WTC11 (cell line): ENCODE data around the gene SPACA7.

Experiments
- CTCF ChIP-seq: fragments of 200-600 bp; IDR thresholded peaks from 2 replicates; pipeline ENCODE4 v1.8.0; 2022; ENCODE audit warnings: antibody characterized with exemption
- FOXJ3 ChIP-seq: sonication (generic); formaldehyde crosslinking; IDR thresholded peaks from 2 replicates; pipeline ENCODE4 v1.9.0; 2021; ENCODE audit warnings: missing genetic modification reagents, mild to moderate bottlenecking, borderline replicate concordance
- TEAD4 ChIP-seq: sonication (generic); formaldehyde crosslinking; IDR thresholded peaks from 2 replicates; pipeline ENCODE4 v1.8.0; 2022; ENCODE audit warnings: mild to moderate bottlenecking, missing genetic modification reagents

GRCh38 chr13:112451512-112452379 is 75.6 kb downstream of the SPACA7 start:
- TF ChIP-seq CTCF (no peak), TEAD4 (CRISPR knock-in tag) (no peak), FOXJ3 (CRISPR knock-in tag) (no peak)
